Adipocyte (in vitro differentiated cells): ENCODE data around the gene BCAS1.
A peak's percentile ranks its signal among the peaks of the same experiment; 100 is the strongest.

ENCODE experiments used
- DNase-seq: peaks from one replicate; pipeline ENCODE4 v3.0.0-alpha.2; 2015; ENCODE audit warnings: low read depth
- H3K27me3 ChIP-seq: replicated peaks from 2 replicates; pipeline ENCODE4 v1.7.0; 2013; ENCODE audit warnings: mild to moderate bottlenecking, low read length, moderate library complexity; ENCODE audit not compliant: control insufficient read depth, insufficient read depth
- H3K36me3 ChIP-seq: 2 replicates; pipeline ENCODE4 v1.7.0; 2013; ENCODE audit warnings: low read length, mild to moderate bottlenecking, moderate library complexity; ENCODE audit not compliant: control insufficient read depth, insufficient read depth, severe bottlenecking
- H3K4me1 ChIP-seq: 2 replicates; pipeline ENCODE4 v1.7.0; 2013; ENCODE audit warnings: mild to moderate bottlenecking, low read length, moderate library complexity; ENCODE audit not compliant: control insufficient read depth, insufficient read depth
- H3K4me3 ChIP-seq: 2 replicates; pipeline ENCODE4 v1.7.0; 2013; ENCODE audit warnings: mild to moderate bottlenecking, low read length, moderate library complexity
- H3K9ac ChIP-seq: 2 replicates; pipeline ENCODE4 v1.7.0; 2013; ENCODE audit warnings: mild to moderate bottlenecking, low read length, moderate library complexity
- H3K9me3 ChIP-seq: 2 replicates; pipeline ENCODE4 v1.7.0; 2013; ENCODE audit warnings: mild to moderate bottlenecking, low read length, moderate library complexity; ENCODE audit not compliant: control insufficient read depth

The BCAS1 gene, protein sequence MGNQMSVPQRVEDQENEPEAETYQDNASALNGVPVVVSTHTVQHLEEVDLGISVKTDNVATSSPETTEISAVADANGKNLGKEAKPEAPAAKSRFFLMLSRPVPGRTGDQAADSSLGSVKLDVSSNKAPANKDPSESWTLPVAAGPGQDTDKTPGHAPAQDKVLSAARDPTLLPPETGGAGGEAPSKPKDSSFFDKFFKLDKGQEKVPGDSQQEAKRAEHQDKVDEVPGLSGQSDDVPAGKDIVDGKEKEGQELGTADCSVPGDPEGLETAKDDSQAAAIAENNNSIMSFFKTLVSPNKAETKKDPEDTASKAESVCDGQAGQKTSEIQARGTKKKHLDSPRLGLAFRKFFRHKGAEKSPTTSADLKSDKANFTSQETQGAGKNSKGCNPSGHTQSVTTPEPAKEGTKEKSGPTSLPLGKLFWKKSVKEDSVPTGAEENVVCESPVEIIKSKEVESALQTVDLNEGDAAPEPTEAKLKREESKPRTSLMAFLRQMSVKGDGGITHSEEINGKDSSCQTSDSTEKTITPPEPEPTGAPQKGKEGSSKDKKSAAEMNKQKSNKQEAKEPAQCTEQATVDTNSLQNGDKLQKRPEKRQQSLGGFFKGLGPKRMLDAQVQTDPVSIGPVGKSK

DNA sequence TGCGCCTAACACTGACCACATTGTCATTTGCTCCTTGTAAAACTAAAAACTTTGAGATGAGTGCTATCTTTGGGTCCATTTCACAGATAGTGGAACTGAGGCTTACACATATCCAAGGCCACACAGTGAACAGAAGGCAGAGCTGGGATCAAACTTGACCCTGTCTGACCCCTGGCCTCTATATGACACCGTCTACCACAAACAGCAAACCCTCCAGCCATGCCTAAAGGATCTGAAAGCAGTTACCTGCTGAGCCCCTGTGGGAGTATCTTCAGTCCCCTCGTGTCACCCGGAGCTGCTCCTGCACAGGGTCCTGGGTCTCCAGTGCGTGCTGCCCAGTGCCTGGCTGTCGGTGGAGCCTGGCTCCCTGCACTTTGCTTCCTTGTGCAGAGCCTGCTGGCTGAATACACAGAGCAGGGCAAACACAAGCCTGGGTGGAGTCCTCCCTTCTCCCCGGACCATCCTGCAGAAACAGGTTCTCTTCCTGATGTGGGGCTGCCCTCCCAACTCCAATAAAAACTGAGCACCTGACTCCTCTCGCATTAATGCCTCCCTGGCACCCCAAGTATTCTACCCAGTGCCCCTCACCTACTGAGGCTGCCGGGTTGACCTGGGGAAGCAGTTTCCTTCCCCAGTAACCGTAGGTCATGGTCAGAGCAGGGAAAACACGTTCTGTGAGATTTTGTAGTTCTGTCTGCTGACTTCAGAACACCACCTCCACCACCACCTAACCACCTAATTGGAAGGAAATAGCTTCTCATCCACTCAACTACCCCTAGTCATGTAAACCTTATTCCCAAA, at the start of gene BCAS1:
Gene BCAS1, minus strand, starts transcription at position 408 of the 801 bp plus-strand sequence. CDS start 11,876 bp downstream, outside the sequence.
- no peak for DNase-seq
- Histone ChIP-seq H3K36me3 (no peaks in the 10 kb centered on the region), H3K27me3 (no peaks in the 10 kb centered on the region), H3K4me1 (no peaks in the 10 kb centered on the region), H3K9me3 (no peaks in the 10 kb centered on the region), H3K4me3 (no peak within 1 kb of the TSS), H3K9ac (no peak within 1 kb of the TSS)

DNA sequence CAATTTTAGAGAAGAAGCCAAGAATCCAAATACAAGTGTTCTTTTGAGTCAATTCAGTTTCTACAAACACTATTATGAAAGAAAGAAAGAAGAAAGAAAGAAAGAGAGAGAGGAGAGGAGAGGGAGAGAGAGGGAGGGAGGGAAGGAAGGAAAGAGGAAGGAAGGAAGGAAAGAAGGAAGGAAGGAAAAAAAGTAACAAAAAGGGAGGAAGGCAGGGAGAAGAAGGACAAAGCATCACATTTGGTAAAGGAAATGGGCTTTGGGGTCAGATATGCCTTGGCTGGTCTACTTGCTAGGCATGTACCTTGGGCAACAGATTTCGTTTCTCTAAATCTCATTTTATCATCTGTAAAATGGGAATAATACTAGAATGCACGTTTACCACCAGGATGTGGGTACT, 49.4 kb upstream of the BCAS1 start:
- peaks cover 28% of the 10 kb centered on the region for H3K4me1 ChIP-seq

DNA sequence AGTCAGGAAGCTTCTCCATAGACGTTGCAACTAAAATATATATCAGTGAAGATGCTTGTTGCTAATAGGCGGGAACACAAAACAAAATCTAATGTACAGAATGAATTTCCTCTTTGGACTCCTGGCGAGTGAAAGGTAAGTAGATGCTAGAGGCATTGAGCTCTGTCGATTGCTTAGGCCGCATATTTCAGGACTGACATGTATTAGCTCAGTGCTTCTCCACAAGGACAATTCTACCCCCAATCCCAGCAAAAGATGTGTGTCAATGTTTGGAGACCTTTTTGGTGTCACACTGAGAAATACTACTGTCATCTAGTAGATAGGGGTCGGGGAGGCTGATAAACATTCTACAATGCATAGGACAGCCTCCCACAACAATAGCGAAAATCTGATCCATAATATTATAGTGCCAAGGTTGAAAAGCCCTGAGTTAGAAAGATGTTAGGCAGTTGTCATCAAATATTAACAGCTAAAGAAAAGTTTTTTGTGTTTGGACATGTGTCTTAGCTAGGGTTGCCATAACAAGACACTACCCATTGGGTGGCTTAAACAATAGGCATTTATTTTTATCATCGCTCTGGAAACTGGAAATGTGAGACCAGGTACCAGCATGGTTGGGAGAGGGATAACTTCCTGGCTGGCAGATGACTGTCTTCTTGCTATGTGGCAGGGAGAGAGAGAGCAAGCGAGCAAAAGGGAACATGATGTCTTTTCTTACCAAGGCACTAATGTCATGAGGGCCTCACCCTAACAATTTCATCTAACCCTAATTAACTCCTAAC, 48.0 kb upstream of the BCAS1 start:
- H3K4me1 ChIP-seq: peaks cover 28% of the 10 kb centered on the region
- no peaks in the 10 kb centered on the region for H3K9me3 ChIP-seq
- H3K9ac ChIP-seq: no peak overlapping the region
- H3K27me3 ChIP-seq: no peaks in the 10 kb centered on the region
- H3K4me3 ChIP-seq: no peak overlapping the region
- DNase-seq: no peak
- no peaks in the 10 kb centered on the region for H3K36me3 ChIP-seq

More for the DNA sequence above, 49.4 kb upstream of the BCAS1 start:
- H3K9ac ChIP-seq: no peak overlapping the region
- H3K9me3 ChIP-seq: no peaks in the 10 kb centered on the region
- DNase-seq: no peak
- no peaks in the 10 kb centered on the region for H3K36me3 ChIP-seq
- no peak overlapping the region for H3K4me3 ChIP-seq
- no peaks in the 10 kb centered on the region for H3K27me3 ChIP-seq

DNA sequence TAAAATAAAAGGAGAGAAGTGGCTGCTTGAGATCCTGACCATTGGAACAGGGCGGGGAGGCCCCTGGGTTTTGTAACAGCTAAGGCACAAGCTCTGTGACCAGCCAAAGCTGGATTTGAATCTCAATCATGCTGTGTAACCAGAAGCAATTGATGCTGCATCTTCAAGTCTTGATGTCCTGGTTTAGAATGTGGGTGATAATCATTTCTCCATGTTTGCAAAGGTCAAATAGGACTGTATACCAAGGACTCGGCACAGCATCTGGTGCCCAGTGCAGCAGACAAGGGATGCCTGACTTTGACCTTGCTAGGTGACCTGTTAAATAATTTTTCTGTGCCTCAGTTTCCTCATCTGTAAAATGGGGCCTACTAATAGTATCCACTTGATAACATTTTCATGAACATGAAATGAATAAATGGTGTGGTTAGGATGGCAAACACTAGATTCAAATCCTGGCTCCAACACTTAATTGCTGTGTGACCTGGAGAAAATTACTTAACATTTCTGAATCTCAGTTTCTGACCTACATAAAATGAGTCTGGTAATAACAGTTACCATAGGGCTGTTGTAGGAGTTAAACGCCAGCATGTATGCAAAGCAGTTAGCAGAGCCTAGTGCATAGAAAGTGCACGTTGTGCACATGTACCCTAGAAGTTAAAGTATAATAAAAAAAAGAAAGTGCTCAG, 46.3 kb upstream of the BCAS1 start:
- Histone ChIP-seq H3K4me1 (peaks cover 21% of the 10 kb centered on the region), H3K36me3 (no peaks in the 10 kb centered on the region), H3K4me3 (no peak overlapping the region), H3K27me3 (no peaks in the 10 kb centered on the region), H3K9ac (no peak overlapping the region), H3K9me3 (no peaks in the 10 kb centered on the region)
- DNase-seq: no peak

GRCh38 chr20:54115172-54115854, 44.9 kb upstream of the BCAS1 start:
- Histone ChIP-seq H3K36me3 (no peaks in the 10 kb centered on the region), H3K4me1 (peaks cover 21% of the 10 kb centered on the region), H3K4me3 (no peak overlapping the region), H3K27me3 (no peaks in the 10 kb centered on the region), H3K9ac (peak overlapping the region; percentile 11), H3K9me3 (no peaks in the 10 kb centered on the region)
- no peak for DNase-seq

DNA sequence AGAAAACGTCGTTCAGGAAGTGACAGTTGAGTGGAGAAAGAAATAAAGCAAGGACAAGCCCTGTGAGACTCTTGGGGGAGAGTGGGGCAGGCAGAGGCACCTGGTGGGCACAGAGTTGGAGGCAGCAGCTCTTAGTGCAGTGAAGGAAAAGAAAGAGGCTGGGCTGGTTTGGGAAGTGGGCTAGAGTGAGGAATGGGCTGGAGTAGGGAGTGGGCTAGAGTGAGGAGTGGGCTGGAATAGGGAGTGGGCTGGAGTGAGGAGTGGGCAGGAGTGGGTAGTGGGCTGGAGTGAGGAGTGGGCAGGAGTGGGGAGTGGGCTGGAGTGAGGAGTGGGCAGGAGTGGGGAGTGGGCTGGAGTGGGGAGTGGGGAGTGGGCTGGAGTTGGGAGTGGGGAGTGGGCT, 43.7 kb upstream of the BCAS1 start:
- DNase-seq: no peak
- Histone ChIP-seq H3K9ac (no peak overlapping the region), H3K4me1 (peaks cover 21% of the 10 kb centered on the region), H3K4me3 (no peak overlapping the region), H3K27me3 (no peaks in the 10 kb centered on the region), H3K36me3 (no peaks in the 10 kb centered on the region), H3K9me3 (no peaks in the 10 kb centered on the region)

DNA sequence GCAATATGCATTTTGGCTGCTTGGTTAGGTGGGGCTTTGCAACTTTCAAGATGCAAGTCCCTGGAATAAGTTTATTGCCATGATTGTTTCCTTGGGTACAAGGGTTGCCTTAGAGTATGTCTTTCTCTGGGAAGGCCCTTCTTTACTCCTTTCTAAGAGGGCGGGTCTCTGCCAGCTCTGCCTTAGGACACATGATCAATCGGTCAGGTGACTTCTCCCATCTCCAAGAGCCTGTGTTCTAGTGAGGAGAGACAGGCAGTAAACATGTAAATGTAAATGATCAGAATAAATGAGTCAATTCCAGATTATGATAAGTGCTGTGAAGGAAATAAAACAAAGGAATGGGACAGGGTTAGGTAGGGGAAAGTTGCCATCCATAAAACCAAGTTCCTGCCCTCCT, 43.2 kb upstream of the BCAS1 start:
- Histone ChIP-seq H3K4me3 (no peak overlapping the region), H3K27me3 (no peaks in the 10 kb centered on the region), H3K9ac (no peak overlapping the region), H3K9me3 (no peaks in the 10 kb centered on the region), H3K36me3 (no peaks in the 10 kb centered on the region), H3K4me1 (peaks cover 21% of the 10 kb centered on the region)
- DNase-seq: no peak

DNA sequence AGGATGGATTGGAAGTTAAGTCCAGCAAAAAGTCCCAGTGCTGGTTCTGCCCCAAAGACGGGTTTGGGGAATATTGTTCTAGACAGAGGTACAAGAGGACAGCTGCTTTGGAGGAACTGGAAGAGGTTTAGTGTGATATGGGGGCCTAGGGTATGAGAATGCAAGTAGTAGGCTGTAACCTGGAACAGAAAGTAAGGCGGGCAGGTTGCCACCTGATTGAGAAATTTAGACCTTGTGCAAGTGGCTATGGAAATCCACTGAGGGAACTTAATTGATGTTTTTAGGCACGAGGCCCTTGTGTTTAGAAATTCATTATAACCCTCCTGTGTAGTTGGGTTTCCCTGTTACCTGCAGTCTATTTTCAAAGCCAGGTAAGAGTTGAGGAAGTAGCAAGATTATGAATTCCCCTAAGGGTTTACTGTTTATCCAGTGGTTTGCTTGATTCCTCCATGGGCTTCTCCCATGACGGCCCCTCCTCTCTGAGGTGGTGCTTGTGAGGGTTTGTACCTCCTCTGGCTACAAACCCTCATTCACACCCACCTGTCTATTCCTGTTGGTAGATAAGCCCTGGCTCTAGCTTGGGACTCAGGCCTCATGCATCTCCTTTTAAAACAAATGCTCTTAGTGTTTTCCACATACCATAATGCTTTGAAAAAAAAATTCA, 42.0 kb upstream of the BCAS1 start:
- peaks cover 21% of the 10 kb centered on the region for H3K4me1 ChIP-seq
- no peaks in the 10 kb centered on the region for H3K36me3 ChIP-seq
- H3K27me3 ChIP-seq: no peaks in the 10 kb centered on the region
- no peak overlapping the region for H3K9ac ChIP-seq
- no peak overlapping the region for H3K4me3 ChIP-seq
- H3K9me3 ChIP-seq: no peaks in the 10 kb centered on the region
- DNase-seq: no peak

- Histone ChIP-seq H3K9me3 (no peaks in the 10 kb centered on the region), H3K9ac (no peak overlapping the region), H3K4me3 (no peak overlapping the region), H3K4me1 (peaks cover 21% of the 10 kb centered on the region), H3K27me3 (no peaks in the 10 kb centered on the region), H3K36me3 (no peaks in the 10 kb centered on the region)
- DNase-seq: no peak
Measured at GRCh38 chr20:54111460-54111859, 41.1 kb upstream of the BCAS1 start.

- Histone ChIP-seq H3K4me1 (peaks cover 14% of the 10 kb centered on the region), H3K27me3 (no peaks in the 10 kb centered on the region), H3K9ac (no peak overlapping the region), H3K36me3 (no peaks in the 10 kb centered on the region), H3K9me3 (no peaks in the 10 kb centered on the region), H3K4me3 (no peak overlapping the region)
- DNase-seq: no peak
Measured at GRCh38 chr20:54110457-54110856, 40.1 kb upstream of the BCAS1 start.
